ENCODE data around the gene ELF1.

- TF ChIP-seq CTCF (IDR thresholded peaks at IDR 0.05; ENCODE audit: control extremely low read depth in 1 of 3, insufficient read depth in 1 of 3, low read depth in 1 of 3, low read length in 3 of 3) = no peak
- TF ChIP-seq POLR2A (IDR thresholded peaks at IDR 0.05; ENCODE audit: control extremely low read depth in 1 of 2, low read depth in 2 of 2, low read length in 2 of 2) = no peak
Measured at GRCh38 chr13:40994581-40995230, 24.4 kb downstream of the ELF1 start.
